AG04449 (cell line): ENCODE results near the gene UGP2.

Experiments used
- CTCF ChIA-PET: fragments of 350-600 bp; formaldehyde crosslinking; extraction: SDS; loops from one replicate; lab custom pipeline; 2021; ENCODE audit warnings: antibody characterized with exemption; lab: Yijun Ruan, JAX
- POLR2A ChIA-PET: fragments of 400-600, 350-600 bp; formaldehyde crosslinking; extraction: SDS; loops from one replicate; lab custom pipeline; 2020; ENCODE audit warnings: antibody characterized with exemption, inconsistent platforms; lab: Yijun Ruan, JAX
- DNase-seq: peaks from one replicate; pipeline ENCODE4 v3.0.0-alpha.2; 2010; ENCODE audit warnings: low read depth, low spot score
- H3K4me3 ChIP-seq: 2 replicates; pipeline ENCODE4 v1.5.1; 2011; ENCODE audit warnings: low read depth, mild to moderate bottlenecking, control low read depth, low read length
- TF ChIP-seq, protein P1 (sequence below): IDR thresholded peaks from one replicate; pipeline ENCODE4 v1.5.1; 2011; ENCODE audit warnings: mild to moderate bottlenecking, moderate library complexity, low read length, control low read depth, inconsistent platforms; ENCODE audit not compliant: insufficient read depth; ENCODE audit errors: missing control alignments

Gene UGP2

DNA sequence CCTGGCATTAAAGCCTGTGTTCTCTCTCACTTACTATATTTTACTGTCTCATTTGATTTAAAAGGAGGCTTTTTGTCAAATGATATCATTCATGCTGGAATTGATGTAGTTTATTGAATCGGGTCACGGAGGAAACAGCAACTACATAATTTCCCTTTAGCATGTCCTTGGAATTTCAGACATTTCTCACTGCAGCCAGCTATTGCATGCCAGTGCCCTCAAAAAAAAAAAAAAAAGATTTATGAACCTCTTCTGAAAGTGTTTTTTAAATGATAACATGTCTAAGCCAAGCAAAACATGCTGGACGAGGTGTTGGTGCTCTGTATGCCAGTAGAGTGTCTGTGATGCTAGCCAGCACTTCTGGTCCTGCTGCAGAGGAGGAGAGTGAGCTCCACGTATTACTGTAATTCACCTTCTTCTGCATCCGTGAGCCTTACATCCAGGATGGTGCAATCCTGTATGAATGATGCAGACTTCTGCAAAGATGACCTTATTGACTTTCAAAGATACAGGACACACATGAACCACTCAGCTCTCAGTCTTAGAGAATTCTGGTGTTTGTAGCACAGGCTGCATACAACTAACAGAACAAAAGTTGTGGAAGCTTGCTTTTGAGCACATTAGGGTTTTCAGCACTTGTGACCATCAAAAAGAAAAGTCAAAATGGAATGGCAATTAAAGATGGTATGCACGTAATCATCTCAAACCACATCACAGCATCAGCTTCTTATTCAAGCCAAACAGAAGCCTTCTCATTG lies 31.1 kb downstream of the UGP2 start:
- DNase-seq = no peak
- ChIA-PET CTCF (interaction anchor here (1.9 to 3.5 kb wide), 3 partner anchors 11 to 180 kb away, joined by 6 to 14 read pairs (median 8); no protein-coding TSS in a partner anchor), POLR2A (no interaction called here)
- TF ChIP-seq, protein P1, sequence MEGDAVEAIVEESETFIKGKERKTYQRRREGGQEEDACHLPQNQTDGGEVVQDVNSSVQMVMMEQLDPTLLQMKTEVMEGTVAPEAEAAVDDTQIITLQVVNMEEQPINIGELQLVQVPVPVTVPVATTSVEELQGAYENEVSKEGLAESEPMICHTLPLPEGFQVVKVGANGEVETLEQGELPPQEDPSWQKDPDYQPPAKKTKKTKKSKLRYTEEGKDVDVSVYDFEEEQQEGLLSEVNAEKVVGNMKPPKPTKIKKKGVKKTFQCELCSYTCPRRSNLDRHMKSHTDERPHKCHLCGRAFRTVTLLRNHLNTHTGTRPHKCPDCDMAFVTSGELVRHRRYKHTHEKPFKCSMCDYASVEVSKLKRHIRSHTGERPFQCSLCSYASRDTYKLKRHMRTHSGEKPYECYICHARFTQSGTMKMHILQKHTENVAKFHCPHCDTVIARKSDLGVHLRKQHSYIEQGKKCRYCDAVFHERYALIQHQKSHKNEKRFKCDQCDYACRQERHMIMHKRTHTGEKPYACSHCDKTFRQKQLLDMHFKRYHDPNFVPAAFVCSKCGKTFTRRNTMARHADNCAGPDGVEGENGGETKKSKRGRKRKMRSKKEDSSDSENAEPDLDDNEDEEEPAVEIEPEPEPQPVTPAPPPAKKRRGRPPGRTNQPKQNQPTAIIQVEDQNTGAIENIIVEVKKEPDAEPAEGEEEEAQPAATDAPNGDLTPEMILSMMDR = no peak
- H3K4me3 ChIP-seq = no peak overlapping the region

DNA sequence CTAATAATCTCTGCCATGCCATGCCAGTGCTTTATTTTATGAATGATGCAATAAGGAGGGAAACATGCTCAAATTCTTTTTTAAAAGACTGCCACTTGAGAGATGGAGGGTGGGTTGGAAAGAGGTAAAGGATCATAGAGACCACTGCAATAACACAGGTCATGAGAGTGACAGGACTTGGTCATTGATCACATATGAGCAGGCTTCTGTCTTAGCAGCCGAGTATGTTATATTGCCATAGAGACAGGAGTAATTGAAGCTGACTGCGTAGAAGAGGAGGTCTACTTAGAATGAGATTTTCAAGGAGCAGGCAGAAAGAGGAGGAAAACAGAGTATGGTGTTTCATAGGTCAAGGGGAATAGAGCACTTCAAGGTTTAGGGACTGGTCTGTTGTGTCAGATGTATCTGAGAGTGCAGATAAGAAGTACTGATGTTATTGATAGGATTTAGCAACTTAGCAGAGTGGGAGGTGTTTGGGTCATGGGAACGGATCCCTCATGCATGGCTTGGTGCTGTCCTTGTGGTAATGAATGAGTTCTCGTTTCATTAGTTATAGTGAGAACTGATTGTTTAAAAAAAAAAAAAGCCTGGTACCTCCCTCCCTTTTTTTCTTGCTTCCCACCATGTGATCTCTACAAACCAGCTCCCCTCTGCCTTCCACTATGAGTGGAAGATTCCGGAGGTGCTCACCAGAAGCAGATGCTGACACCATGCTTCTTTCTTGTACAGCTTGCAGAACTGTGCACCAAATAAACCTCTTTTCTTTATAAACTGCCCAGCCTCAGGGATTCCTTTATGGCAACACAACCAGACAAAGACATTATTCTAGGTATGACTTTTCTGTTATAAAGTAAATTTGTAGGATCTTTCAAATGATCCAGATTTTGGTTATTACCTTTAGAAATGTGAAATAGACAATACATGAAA lies 32.8 kb downstream of the UGP2 start:
- no peak overlapping the region for H3K4me3 ChIP-seq
- ChIA-PET CTCF (interaction anchor here (2.2 to 3.5 kb wide), 2 partner anchors 13 to 181 kb away, joined by 8 to 14 read pairs; no protein-coding TSS in a partner anchor), POLR2A (no interaction called here)
- TF ChIP-seq, protein P1 = no peak
- DNase-seq = no peak

DNA sequence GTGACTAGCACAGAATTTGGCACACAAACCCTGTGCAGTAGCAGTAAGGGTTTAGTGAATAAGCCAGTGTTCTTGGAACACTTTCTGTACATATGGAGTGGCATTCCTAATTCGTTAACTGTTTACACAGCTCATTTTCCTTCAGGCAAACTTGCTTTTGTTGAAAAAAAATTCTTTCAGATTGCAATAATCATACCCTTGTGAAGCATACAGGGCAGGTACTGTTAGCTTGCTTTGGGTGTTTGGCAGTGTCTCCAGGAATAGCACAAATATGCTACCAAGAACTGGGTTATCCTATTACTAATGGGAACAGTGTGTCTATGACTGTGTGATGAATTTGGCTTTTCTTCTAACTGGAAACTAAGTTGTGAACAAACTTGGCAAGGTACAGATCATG lies 33.4 kb downstream of the UGP2 start:
- DNase-seq = no peak
- TF ChIP-seq, protein P1 = no peak
- ChIA-PET POLR2A (no interaction called here), CTCF (no interaction called here)
- H3K4me3 ChIP-seq = no peak overlapping the region

DNA sequence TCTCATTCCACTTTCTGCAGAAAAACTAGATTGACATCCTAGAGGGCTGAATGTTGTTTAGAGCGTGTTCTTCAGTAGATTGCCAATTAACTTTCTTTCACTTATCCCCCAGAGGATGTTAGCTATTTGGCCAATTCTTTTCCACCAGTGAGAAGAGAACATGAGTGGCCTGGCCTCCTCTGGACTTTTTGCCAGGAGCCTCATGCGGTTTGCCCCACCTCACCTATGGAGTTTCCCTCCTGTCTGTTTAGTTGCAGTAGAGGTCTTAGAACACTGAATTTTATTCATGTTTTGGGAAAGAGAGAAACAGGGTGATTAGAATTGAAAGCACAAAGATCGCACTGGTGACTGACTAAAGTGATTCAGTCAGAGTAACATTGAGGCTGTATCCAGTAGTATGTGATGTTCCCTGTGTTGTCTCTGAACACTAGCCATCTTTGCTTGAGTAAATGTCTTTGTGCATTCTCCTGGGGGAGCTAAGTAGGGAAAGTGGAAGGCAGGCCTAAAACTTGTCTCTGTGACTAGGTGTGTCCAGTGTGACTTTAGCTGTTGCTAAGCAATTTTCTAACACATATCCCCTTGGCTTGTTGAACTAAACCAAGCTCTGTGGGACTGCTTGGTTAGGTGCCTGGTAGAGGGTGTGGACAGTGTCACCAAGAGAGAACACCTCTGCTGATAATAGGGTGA lies 34.0 kb downstream of the UGP2 start:
- ChIA-PET CTCF (interaction anchor here (0.6 to 2.3 kb wide), 4 partner anchors 10 to 183 kb away, joined by 3 to 12 read pairs (median 5); no protein-coding TSS in a partner anchor), POLR2A (no interaction called here)
- H3K4me3 ChIP-seq = no peak overlapping the region
- DNase-seq = no peak
- TF ChIP-seq, protein P1 = no peak

DNA sequence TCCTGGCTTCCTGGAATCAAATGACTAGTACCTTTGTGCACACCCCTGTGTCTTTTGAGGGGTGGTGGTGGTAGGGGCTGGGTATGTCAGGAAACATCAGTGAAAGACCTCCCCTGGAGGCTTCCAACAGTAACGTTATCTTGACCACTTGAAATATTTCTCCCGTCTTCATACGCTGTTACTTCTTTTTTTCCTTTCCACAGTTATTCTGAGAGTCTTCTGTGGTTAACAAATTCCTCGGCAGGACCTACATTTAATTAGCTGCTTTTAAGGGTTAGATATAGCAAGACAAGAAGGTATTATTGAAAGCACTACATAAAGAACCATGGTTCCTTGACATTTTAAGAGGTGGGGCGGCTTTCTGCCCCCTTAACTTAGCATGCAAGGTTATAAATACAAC lies 34.6 kb downstream of the UGP2 start:
- ChIA-PET POLR2A (no interaction called here), CTCF (interaction anchor here (0.6 to 2.3 kb wide), 5 partner anchors 11 to 183 kb away, joined by 3 to 12 read pairs (median 4); no protein-coding TSS in a partner anchor)
- H3K4me3 ChIP-seq = no peak overlapping the region
- TF ChIP-seq, protein P1 = no peak
- no peak for DNase-seq
